Renal pelvis (tissue), 3 donors: ENCODE data around the gene GBGT1. TPM values are rescaled to one million over a fixed set of nuclear protein-coding genes. Genes with fewer than 3 reads are reported as not detected.

Experiments used
- polyA plus RNA-seq, 3 donors: library from polyadenylated mRNA; unstranded; fragments of 120-200 nt; gene quantifications; one replicate each; pipeline ENCODE4 v1.2.1, GENCODE V29; 2013; ENCODE audit not compliant: insufficient read length in 3 of 3

The GBGT1 gene
- polyA plus RNA-seq, 3 donors: 1.9 to 3.1 (median 3.0) TPM

Other genes starting within 250 kb of the GBGT1 start
- 10 to 100 TPM; 38.3 to 67.8 (median 56.3) TPM for gene TSC1, start 219.3 kb downstream of the GBGT1 start, polyA plus RNA-seq
- under 1 TPM; 0.71 to 0.91 (median 0.78) TPM for gene GFI1B, start 185.2 kb downstream of the GBGT1 start, polyA plus RNA-seq
- 10 to 100 TPM; 77.0 to 79.8 (median 77.9) TPM for gene GTF3C5, start 132.9 kb downstream of the GBGT1 start, polyA plus RNA-seq
- gene CEL, start 101.9 kb downstream of the GBGT1 start, polyA plus RNA-seq: 1 to 10 TPM; 4.0 to 4.1 (median 4.0) TPM
- 10 to 100 TPM; 40.4 to 42.7 (median 41.5) TPM for gene RALGDS, start 42.7 kb downstream of the GBGT1 start, polyA plus RNA-seq
- under 1 TPM; 0.14 to 0.41 (median 0.32) TPM for gene OBP2B, start 45.3 kb upstream of the GBGT1 start, polyA plus RNA-seq
- gene ABO, start 111.3 kb upstream of the GBGT1 start, polyA plus RNA-seq: 10 to 100 TPM; 15.3 to 19.2 (median 17.6) TPM
- 10 to 100 TPM; 29.2 to 35.6 (median 31.7) TPM for gene SURF6, start 172.3 kb upstream of the GBGT1 start, polyA plus RNA-seq
- 10 to 100 TPM; 31.8 to 33.4 (median 32.6) TPM for gene MED22, start 184.2 kb upstream of the GBGT1 start, polyA plus RNA-seq
- gene RPL7A, start 184.3 kb upstream of the GBGT1 start, polyA plus RNA-seq: 1,000 to 10,000 TPM; 2,345 to 2,776 (median 2,509) TPM
- 10 to 100 TPM; 41.0 to 51.9 (median 44.9) TPM for gene SURF1, start 192.6 kb upstream of the GBGT1 start, polyA plus RNA-seq
- gene SURF2, start 192.6 kb upstream of the GBGT1 start, polyA plus RNA-seq: 10 to 100 TPM; 23.1 to 28.2 (median 26.4) TPM
- gene SURF4, start 212.1 kb upstream of the GBGT1 start, polyA plus RNA-seq: 100 to 1,000 TPM; 163 to 184 (median 172) TPM
- gene STKLD1, start 212.5 kb upstream of the GBGT1 start, polyA plus RNA-seq: 1 to 10 TPM; 3.9 to 5.3 (median 4.6) TPM